Tibial nerve (tissue), 4 donors: ENCODE results near the gene FAM107B.

Experiments
- CTCF ChIP-seq, 5 experiments: fragments of 200-600 bp in 3 of 5; fragments of 450-650 bp in 2 of 5; sonication (generic) in 3 of 5; IDR thresholded peaks; one replicate each; pipeline ENCODE4 v1.5.1; 2016 to 2019; ENCODE audit warnings: antibody characterized with exemption in 5 of 5, mild to moderate bottlenecking in 3 of 5, moderate library complexity in 2 of 5
- EP300 ChIP-seq, 2 donors: sonication (generic); formaldehyde crosslinking; IDR thresholded peaks; one replicate each; pipeline ENCODE4 v1.6.1; 2017; ENCODE audit warnings: antibody characterized with exemption in 2 of 2, mild to moderate bottlenecking in 1 of 2
- POLR2A ChIP-seq, 2 donors: fragments of 450-650 bp; IDR thresholded peaks; one replicate each; pipeline ENCODE4 v1.6.1; 2017; ENCODE audit warnings: antibody characterized with exemption in 2 of 2, mild to moderate bottlenecking in 2 of 2, moderate library complexity in 2 of 2

- no peak for TF ChIP-seq CTCF (IDR thresholded peaks at IDR 0.05)
- no peak for TF ChIP-seq POLR2A (IDR thresholded peaks at IDR 0.05)
- no peak for TF ChIP-seq EP300 (IDR thresholded peaks at IDR 0.05)
These were observed 139.5 kb downstream of the FAM107B start for GRCh38 chr10:14635043-14635710.
